Astrocyte (in vitro differentiated cells and primary cell): ENCODE results near the gene CPNE7. TPM values are rescaled to one million over a fixed set of nuclear protein-coding genes. Genes with fewer than 3 reads are reported as not detected.

Experiments
- DNase-seq: peaks from one replicate; pipeline ENCODE4 v3.0.0-alpha.2; 2010; ENCODE audit warnings: low read depth
- FAIRE-seq: peaks from 2 replicates; lab custom pipeline; 2011; peaks lifted over from hg19 to GRCh38; lab: Jason Lieb, UNC
- H2AFZ ChIP-seq: 2 replicates; pipeline ENCODE4 v1.6.0; 2012; ENCODE audit warnings: low read depth, low read length, inconsistent platforms
- H3K27ac ChIP-seq: 2 replicates; pipeline ENCODE4 v1.5.1; 2011; ENCODE audit warnings: low read depth, low read length, inconsistent platforms
- H3K27me3 ChIP-seq: 2 replicates; pipeline ENCODE4 v1.6.0; 2011; ENCODE audit warnings: low read length, inconsistent platforms; ENCODE audit not compliant: insufficient read depth
- H3K36me3 ChIP-seq: 2 replicates; pipeline ENCODE4 v1.5.1; 2011; ENCODE audit warnings: low read length, inconsistent platforms; ENCODE audit not compliant: insufficient read depth
- H3K4me1 ChIP-seq: 2 replicates; pipeline ENCODE4 v1.5.1; 2011; ENCODE audit warnings: low read length, inconsistent platforms; ENCODE audit not compliant: insufficient read depth
- H3K4me2 ChIP-seq: 2 replicates; pipeline ENCODE4 v1.6.0; 2012; ENCODE audit warnings: low read length, inconsistent platforms
- H3K4me3 ChIP-seq: 2 replicates; pipeline ENCODE4 v1.5.1; 2011; ENCODE audit warnings: low read depth, mild to moderate bottlenecking, low read length, inconsistent platforms; ENCODE audit not compliant: insufficient read depth
- H3K79me2 ChIP-seq: 2 replicates; pipeline ENCODE4 v1.6.0; 2012; ENCODE audit warnings: mild to moderate bottlenecking, low read length, inconsistent platforms; ENCODE audit not compliant: insufficient read depth
- H3K9ac ChIP-seq: 2 replicates; pipeline ENCODE4 v1.6.0; 2012; ENCODE audit warnings: mild to moderate bottlenecking, low read length, inconsistent platforms
- H3K9me3 ChIP-seq: 2 replicates; pipeline ENCODE4 v1.5.1; 2012; ENCODE audit warnings: low read depth, mild to moderate bottlenecking, low read length, inconsistent platforms; ENCODE audit not compliant: insufficient read depth
- H4K20me1 ChIP-seq: 2 replicates; pipeline ENCODE4 v1.6.0; 2012; ENCODE audit warnings: low read length, inconsistent platforms; ENCODE audit not compliant: insufficient read depth
- H3K27ac Mint-ChIP-seq: one replicate; pipeline ENCODE4 v1.8.0; 2021; ENCODE audit warnings: mild to moderate bottlenecking, mixed read lengths; ENCODE audit not compliant: unreplicated experiment
- H3K27me3 Mint-ChIP-seq: one replicate; pipeline ENCODE4 v1.8.0; 2021; ENCODE audit warnings: low read depth, mixed read lengths; ENCODE audit not compliant: unreplicated experiment
- H3K36me3 Mint-ChIP-seq: one replicate; pipeline ENCODE4 v1.8.0; 2021; ENCODE audit warnings: low read depth, mixed read lengths; ENCODE audit not compliant: unreplicated experiment
- H3K4me1 Mint-ChIP-seq: one replicate; pipeline ENCODE4 v1.8.0; 2021; ENCODE audit warnings: low read depth, mixed read lengths; ENCODE audit not compliant: unreplicated experiment
- H3K4me3 Mint-ChIP-seq: one replicate; pipeline ENCODE4 v1.8.0; 2021; ENCODE audit warnings: mild to moderate bottlenecking, moderate library complexity, mixed read lengths; ENCODE audit not compliant: unreplicated experiment
- H3K9me3 Mint-ChIP-seq: one replicate; pipeline ENCODE4 v1.8.0; 2021; ENCODE audit warnings: mild to moderate bottlenecking, mixed read lengths; ENCODE audit not compliant: unreplicated experiment
- CTCF ChIP-seq: IDR thresholded peaks from 2 replicates; pipeline ENCODE4 v1.5.1; 2011; ENCODE audit warnings: low read depth, mild to moderate bottlenecking, inconsistent platforms, low read length, moderate library complexity; ENCODE audit not compliant: insufficient read depth
- EZH2 ChIP-seq: IDR thresholded peaks from 2 replicates; pipeline ENCODE4 v1.6.1; 2012; ENCODE audit warnings: mild to moderate bottlenecking, low read length, inconsistent platforms; ENCODE audit not compliant: insufficient read depth
- total RNA-seq: library from RNA; stranded (reverse); gene quantifications from 2 replicates; pipeline ENCODE4 v1.2.1, GENCODE V29; 2021

Gene CPNE7
- total RNA-seq, 1 donor from 2014 or later, result 7.5 TPM

GRCh38 chr16:89536886-89537548, 38.5 kb upstream of the CPNE7 start:
- peaks cover 47% of the 10 kb centered on the region for H3K79me2 ChIP-seq

GRCh38 chr16:89537549-89537925, 38.0 kb upstream of the CPNE7 start:
- no peak for DNase-seq
- Histone ChIP-seq H3K4me3 (no peak overlapping the region), H3K27me3 (no peaks in the 10 kb centered on the region), H3K4me2 (no peak overlapping the region), H3K36me3 (peaks cover 26% of the 10 kb centered on the region), H3K4me1 (peaks cover 14% of the 10 kb centered on the region), H3K9me3 (no peaks in the 10 kb centered on the region), H3K79me2 (peaks cover 51% of the 10 kb centered on the region), H3K27ac (peak overlapping the region; percentile 2), H4K20me1 (peaks cover 78% of the 10 kb centered on the region), H2AFZ (no peak overlapping the region), H3K9ac (no peak overlapping the region)
- Mint-ChIP-seq H3K4me3 (no peak overlapping the region), H3K36me3 (peaks cover 16% of the 10 kb centered on the region), H3K4me1 (no peaks in the 10 kb centered on the region), H3K27ac (no peak overlapping the region), H3K27me3 (no peaks in the 10 kb centered on the region), H3K9me3 (no peaks in the 10 kb centered on the region)
- no peak for TF ChIP-seq CTCF
- no peak for TF ChIP-seq EZH2
- no peak for FAIRE-seq

More at GRCh38 chr16:89536886-89537548, 38.5 kb upstream of the CPNE7 start:
- DNase-seq, result no peak
- Histone ChIP-seq H3K36me3 (peaks cover 26% of the 10 kb centered on the region), H3K27ac (peak overlapping the region; percentile 2), H3K9me3 (no peaks in the 10 kb centered on the region), H3K4me2 (no peak overlapping the region), H4K20me1 (peaks cover 73% of the 10 kb centered on the region), H3K4me3 (no peak overlapping the region), H3K4me1 (peaks cover 14% of the 10 kb centered on the region), H2AFZ (no peak overlapping the region), H3K27me3 (no peaks in the 10 kb centered on the region), H3K9ac (no peak overlapping the region)
- TF ChIP-seq EZH2, result no peak
- TF ChIP-seq CTCF, result no peak
- no peak for FAIRE-seq
- Mint-ChIP-seq H3K27ac (no peak overlapping the region), H3K4me1 (no peaks in the 10 kb centered on the region), H3K36me3 (peaks cover 13% of the 10 kb centered on the region), H3K4me3 (no peak overlapping the region), H3K27me3 (no peaks in the 10 kb centered on the region), H3K9me3 (no peaks in the 10 kb centered on the region)

GRCh38 chr16:89538286-89538685, 37.3 kb upstream of the CPNE7 start:
- Histone ChIP-seq H3K4me1 (peaks cover 14% of the 10 kb centered on the region), H3K9ac (no peak overlapping the region), H3K36me3 (peaks cover 26% of the 10 kb centered on the region), H4K20me1 (peaks cover 80% of the 10 kb centered on the region), H3K27ac (no peak overlapping the region), H2AFZ (no peak overlapping the region), H3K4me3 (no peak overlapping the region), H3K79me2 (peaks cover 51% of the 10 kb centered on the region), H3K4me2 (no peak overlapping the region), H3K27me3 (no peaks in the 10 kb centered on the region), H3K9me3 (no peaks in the 10 kb centered on the region)
- Mint-ChIP-seq H3K27me3 (no peaks in the 10 kb centered on the region), H3K36me3 (peaks cover 18% of the 10 kb centered on the region), H3K27ac (no peak overlapping the region), H3K4me1 (no peaks in the 10 kb centered on the region), H3K4me3 (no peak overlapping the region), H3K9me3 (no peaks in the 10 kb centered on the region)
- no peak for TF ChIP-seq CTCF
- TF ChIP-seq EZH2, result no peak
- FAIRE-seq (no peak), DNase-seq (no peak)
